Activated effector memory CD4-positive, alpha-beta T cell treated with Interleukin-2 at 50 U/mL for 16 hours (primary cell): ENCODE results near the gene GRAPL.
A peak's percentile ranks its signal among the peaks of the same experiment; 100 is the strongest.
"Not testable (repeated sequence)": the region's sequence is repeated elsewhere in the genome, so short reads cannot be mapped to it uniquely, and the experiment has no call there.

Source experiments
- DNase-seq: peaks from one replicate; pipeline ENCODE4 v3.0.0-alpha.2; 2020

GRAPL gene

DNA sequence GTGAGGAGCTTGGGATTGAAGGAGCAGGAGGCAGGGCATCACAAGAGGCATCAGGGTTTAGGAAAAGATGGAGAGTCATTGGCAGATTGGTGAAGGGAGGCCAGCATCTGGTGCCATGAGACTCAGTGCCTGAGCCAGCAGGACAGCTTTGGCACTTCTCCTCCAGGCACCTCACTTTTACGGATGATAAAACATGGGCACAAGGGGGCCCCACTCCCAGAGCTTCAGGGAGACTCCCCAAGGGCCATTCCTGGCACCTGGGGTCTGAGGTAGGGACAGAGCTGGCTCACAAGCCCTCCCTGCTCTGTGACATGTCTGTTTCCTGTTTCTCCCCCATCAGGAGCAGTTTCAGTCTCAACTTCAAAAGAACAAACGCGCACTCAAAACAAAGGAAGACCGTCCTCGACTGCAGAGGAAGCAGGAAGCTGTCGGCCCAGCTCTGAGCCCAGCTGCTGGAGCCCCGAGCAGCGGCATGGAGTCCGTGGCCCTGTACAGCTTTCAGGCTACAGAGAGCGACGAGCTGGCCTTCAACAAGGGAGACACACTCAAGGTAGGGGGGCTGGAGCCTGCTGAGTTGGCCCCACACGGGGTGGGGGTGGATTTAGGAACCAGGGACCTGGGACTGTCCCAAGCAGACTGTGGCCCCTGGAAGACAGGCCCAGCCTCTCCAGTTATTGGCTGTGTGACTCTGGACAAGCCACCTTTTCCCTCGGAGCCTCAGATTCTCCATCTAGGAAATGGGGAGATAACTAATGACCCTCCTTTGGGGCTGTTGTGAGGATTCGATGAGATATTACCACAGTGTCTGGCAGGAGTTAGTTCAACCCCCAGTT, at the start of gene GRAPL:
Gene GRAPL, plus strand, starts transcription at position 442 of the 833 bp plus-strand sequence. Its CDS starts 31 bp downstream, at position 473.
- not testable (repeated sequence) for DNase-seq

DNA sequence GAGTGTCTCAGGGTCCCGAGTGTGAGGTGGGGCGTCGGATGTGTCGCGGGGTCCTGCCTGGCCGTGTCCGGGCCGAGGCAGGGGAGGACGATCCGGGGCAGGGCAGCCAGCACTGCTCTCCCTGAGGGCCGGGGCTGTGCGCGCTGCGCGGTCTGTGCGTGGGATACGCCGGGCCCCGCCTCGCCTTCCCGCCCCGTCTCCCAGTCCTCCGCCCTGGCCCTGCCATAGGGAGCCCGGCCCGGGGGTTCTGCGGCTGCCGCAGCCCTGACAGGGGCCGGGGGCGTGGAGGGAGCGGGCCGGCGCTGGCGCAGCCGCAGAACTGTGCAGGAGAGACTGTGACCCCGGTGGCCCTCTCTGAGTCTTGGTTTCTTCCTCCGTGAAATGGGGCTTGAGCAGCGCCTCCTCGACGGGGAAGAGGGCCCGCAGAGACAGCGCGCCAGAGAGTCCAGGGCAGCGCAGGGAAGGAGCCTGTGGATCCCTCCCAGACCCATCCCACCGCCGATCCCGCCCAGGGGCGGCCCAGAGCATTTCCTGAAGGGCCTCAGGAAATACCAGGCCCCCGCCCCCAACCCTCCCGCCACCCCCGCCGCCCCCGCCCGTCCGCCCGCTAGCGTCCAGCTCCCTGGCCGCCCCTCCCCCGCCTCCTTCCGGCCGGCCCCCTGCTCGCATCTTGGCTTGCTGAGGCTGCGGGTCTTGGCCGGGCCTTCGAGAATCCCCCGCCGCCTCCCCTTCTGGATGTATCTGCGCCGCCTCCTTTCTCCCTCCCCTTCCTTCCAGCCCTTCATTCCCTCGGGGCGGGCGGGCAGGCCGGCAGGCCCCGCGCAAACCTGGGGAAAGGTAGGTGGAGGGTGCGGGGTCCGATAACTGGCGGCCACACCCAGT, 38.3 kb upstream of the GRAPL start:
- DNase-seq = not testable (repeated sequence)

DNA sequence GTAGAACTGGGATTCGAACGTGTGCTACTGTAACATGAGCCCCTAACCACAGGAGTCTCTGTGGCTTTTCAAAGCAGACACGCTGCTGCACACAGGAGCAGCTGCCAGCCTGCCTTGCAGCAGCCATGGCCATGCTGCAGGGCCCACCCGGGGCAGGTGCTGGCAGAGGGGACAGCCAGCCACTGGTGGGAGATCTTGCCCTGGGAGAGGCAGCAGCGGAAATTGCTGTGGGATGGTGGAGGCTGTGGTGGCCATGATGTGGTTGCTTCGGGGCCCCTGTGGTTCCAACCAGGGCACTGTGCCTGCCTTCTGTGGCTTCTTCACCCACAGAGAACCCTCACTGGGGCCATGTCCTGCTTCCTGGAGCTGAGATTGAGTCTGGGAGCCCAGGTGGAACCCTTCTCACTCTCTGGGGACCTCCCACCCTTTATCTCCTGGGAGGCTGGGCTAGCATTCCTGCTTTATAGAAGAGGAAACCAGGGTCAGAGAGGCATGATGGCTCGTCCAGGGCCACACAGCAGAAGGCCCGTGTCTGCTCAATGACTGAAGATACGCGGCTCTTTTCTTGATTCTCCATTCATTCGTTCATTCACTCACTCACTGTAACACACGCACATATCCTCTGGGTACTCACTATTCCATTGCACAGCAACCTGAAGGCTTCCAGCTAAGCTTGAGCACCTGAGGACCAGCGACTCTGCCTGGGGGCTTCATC, 37.2 kb upstream of the GRAPL start:
- DNase-seq = not testable (repeated sequence)

DNA sequence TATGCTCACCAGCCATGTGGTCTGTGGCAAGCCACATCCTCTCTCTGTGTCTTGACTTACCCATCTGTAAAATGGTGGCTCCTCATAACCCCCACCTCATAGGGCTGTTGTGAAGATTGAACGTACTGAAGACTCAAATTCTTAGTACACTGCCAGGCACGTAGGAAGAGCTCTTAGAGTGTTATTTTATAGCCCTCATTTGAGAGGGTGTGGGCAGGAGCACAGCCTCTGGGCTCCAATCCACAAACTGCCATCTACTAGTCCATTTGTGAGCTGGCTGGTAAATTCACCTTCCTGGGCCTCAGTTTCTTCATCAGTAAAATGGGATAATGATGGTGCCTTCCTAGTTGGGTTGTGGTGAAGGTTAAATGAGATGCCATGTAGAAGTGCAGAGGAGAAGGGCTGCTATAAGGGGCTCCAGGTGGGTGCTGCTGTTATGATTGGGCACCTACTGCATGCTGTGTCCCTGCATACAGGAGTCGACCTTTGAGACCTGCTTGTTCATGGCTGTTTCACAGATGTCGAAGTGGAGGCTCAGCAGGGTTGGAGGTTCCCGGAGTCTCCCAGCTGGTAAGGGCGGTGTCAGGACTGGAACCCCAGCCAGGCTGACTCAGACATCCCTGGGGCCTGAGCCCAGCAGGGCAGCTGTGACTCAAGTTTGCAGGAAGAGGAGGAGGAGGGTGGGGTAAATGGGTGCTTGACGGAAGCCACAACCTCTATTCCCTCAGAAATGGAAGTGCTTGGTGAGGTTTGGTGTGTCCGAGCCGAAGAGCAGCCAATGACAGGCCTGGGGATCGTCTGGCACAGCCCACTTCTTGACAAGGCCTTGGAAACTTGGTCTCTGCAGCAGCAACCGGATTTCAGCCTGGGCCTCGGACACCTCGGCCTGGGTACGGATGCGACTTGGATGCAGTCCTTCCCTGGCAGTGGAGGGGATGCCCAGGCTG, 34.4 kb upstream of the GRAPL start:
- not testable (repeated sequence) for DNase-seq

DNA sequence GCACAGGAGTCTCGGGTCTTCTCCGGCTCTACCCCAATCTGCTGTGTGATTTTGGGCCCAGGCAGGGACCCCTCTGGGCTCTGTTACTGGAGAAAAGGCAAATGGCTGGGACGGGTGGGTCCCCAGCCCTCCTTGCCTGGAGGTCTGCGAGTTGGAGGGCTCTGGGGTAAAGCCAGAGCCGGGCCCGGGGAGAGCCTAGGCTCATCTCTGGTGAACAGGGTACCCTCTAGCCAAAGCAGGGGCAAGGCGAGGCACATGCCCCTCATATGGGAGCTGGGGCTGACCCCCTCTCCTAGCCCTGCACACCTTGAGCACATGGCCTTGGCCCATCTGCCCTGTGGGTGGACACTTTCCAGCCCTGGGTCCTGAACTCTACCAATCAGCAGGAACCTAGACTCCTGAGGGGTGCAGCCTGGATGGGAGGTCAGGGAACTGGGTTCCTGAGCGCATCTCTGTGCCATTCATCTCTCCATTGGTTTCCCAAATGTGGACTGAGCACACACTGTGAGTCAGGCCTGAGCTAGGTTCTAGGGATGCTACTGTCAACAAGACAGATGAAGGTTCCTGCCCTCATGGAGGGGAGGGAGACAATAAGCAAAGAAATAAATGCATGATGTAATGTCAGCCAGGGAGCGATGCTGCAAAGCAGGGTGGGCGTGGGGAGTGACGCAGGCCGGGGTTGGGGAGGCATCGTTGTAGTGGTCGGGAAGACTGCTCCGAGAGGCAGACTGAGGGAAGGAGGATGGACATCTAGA, 33.5 kb upstream of the GRAPL start:
- not testable (repeated sequence) for DNase-seq

DNA sequence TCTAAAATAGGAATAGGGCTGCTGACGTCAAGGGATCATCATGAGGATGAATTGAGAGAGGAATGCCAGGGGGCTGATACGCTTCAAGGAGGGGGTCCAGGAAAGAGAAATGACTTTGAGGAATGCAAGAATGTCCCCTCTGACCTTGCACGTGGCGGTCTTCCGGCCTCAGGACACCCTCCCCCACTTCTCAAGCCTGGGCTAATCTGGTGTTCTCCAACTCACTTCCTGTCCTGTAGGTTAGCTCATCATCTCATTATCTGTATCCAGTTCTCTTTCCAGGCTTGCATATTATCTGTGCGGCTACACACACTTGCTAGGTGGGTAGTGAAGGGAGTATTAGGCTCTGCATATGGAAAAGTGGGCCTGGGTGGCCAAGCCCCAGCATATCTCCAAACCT, 18.9 kb upstream of the GRAPL start:
- DNase-seq = not testable (repeated sequence)

DNA sequence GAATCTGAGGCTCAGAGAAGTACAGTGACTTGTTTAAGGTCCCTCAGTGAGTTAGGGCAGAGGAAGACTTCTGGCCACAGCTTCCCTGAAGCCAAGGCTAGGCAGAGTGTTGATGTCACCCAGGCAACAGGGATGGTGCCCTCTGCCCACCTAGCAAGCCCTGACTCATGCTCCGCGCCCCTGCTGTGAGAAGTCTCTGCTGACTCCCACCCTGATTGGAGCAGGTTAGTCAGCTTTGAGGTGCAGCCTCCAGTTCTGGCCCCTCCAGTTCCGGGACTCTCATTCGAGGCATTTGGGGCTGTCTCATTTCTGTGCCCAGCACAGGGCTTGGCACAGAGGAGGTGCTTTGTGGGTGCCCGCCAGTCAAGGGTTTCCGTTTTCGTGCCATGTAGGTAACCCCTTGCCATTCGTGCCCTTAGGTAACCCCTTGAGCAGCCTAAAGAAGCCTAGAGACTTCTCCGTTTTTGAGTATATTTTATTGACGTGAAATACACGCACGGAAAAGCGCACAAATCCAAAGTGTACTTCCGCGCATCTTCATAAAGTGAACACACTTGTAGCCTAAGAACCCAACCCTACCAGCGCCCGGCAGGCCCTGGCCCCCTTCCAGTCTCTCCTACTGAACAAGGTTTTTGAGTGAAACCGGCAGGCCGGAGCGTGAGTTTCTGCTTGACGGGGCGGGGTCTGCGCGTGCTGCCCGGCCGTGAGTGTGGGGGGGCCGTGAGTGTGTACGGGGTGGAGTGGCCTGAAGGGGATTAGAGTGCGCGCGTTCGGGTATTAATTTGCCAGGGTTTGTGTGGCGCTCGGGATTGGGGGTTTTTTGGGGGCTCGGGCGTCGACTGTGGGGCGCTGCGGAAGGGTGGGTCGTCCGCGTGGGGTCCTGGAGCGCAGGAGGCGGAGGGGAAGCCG, 16.9 kb upstream of the GRAPL start:
- not testable (repeated sequence) for DNase-seq

DNA sequence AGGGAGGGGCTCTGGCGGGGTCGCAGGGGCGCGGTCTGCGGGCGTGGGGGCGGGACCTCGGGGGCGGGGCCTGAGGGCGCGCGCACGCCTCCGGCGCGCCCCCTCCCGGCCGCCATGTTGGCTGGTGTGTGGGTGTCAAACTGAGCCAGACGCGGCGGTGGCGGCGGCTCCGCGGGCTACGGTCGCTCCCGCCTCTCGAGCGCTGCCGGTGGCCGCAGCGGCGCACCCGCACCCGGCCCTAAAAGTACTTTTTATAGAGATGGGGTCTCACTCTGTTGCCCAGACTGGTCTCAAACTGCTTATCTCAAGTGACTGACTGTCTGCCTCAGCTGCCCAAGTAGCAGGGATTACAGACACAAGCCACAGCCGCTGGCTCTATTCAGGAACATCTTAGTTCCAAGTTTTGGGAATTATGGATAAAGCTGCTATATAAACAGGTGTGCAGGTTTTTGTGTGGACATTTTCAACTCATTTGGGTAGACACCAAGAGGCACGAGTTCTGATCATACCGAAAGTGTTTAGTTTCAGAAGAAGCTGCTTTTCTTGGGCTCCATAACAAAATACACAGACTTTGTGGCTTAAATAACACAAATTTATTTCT, 16.2 kb upstream of the GRAPL start:
- DNase-seq = peak; percentile 63

DNA sequence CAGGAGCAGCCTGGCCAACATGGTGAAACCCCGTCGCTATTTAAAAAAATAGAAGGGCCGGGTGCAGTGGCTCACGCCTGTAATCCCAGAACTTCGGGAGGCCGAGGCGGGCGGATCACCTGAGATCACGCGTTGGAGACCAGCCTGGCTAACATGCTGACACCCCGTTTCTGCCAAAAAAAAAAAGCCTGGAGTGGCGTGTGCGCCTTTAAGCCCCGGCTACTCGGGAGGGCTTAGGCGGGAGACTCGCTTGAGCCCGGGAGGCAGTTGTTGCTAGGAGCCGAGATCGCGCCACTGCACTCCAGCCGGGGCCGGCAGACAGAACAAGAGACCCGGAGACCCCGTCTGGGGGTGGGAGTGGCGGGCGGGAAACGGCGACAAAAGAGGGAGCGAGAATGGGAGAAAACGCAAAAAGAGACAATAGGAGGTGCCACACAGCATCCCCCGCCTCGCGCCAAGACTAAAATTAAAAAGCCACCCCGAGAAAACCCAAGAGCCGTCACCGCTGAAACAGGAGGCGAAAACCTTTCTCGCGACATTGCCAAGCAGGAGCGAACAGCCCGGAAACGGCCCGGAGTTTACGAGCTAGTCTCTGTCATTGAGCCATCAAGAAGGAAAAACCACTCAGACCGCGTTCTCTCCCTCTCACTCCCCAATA, 15.5 kb upstream of the GRAPL start:
- DNase-seq = peak; percentile 27

DNA sequence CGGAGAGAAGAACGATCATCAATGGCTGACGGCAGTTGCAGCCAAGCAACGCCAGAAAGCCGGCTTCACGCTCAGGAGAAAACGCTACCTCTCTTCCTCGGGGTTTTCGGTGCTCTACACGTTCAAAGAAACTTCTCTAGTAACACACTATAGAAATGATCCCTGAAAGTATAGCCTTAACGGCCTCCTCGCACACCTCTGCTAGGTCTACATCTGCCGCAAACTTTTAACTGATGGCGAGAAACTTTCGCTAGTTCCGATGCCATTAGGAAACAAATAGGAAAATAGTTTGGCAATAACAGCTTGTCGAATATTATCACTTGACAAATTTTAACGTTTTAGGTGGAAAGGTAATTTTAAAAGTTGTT, 14.9 kb upstream of the GRAPL start:
- DNase-seq = not testable (repeated sequence)

DNA sequence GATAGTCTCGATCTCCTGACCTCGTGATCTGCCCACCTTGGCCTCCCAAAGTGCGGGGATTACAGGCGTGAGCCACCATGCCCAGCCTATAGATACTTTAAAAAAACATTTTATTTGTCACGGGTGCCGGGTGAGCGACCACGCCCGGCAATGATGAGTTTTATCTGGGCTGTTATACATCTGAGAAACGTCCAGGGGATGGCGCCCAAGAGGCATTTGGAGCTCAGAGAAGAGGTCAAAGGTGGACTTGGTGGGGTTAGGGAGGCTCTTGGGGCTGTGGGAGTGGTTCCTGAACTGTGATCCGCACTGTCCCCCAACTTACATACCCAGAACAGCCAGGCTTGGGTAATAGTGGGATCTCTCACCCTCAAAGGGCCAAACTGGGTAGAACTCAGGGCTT, 8.7 kb upstream of the GRAPL start:
- DNase-seq = not testable (repeated sequence)

DNA sequence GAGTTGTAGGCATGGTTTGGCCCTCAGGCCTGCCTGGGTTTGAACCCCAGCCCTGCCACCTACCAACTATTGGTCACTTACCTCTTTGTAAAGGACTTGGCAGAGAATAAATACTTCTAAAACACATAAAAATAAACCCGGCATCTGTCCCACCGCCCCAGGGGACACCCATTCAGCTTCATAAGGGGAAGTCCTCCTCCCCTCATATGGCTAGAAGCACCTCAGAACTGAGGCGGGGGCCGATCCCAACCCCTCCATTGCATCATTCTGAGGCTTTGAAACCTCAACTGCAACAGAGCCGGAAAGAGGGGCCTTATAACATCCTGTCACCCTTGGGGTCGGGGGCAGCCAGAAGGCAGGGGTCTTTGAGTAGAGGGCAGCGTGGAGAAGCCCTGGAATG, 2.1 kb upstream of the GRAPL start:
- DNase-seq = not testable (repeated sequence)

DNA sequence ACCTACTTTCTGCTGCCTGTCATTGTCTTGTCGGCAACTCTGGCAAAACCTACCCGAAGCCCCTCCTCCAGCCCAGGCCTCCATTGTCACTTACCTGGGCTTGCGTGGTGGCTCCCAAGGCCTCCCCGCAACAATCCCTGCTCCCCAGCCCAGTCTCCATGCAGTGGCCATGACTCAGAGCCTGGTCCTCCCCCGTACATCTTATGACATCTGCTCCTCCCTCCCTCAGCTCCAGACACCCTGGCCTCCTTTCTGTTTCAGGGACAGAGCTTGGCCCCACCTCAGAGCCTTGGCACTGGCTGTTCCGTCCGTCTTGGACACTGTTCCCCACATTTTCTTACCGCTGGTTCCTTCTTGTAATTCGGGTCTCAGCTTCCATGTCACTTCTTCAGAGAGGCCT, 2.1 kb downstream of the GRAPL start:
- not testable (repeated sequence) for DNase-seq

DNA sequence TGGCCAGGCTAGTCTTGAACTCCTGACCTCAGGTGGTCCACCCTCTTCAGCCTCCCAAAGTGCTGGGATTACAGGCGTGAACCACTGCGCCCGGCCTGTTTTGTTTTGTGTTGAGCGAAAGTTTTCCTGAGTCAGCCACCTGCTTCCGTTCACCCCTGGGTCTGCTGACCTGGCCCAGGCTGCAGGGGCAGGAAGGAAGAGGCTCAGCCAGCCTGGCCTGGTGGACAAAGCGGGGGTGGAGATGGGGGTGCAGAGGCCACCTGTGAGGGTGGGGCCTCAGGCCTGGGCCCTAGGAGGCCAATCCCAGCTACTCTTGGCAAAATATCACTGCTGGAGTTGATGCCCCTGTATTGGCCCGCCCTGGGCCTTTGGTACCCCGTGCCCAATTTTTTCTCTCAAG, 3.7 kb downstream of the GRAPL start:
- not testable (repeated sequence) for DNase-seq

DNA sequence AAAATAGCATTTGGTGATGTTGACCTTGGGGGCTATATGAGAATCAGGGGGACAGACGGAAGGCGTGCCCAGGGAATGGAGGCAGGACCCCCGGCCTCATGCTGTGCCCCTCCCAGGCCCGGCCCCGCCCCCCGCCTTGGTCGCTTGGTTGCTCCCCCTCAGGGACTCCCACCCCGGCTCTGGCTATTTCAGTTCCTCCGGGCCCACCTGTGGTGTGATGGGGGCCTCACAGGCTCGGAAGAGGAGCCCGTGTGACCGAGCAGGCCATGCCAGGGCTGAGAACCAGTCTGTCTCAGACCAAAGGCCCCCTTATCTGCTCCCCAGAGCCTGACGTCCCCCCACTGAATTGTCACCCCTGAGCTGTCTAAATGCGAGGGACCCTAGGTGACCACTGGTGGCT, 4.4 kb downstream of the GRAPL start:
- DNase-seq = not testable (repeated sequence)

DNA sequence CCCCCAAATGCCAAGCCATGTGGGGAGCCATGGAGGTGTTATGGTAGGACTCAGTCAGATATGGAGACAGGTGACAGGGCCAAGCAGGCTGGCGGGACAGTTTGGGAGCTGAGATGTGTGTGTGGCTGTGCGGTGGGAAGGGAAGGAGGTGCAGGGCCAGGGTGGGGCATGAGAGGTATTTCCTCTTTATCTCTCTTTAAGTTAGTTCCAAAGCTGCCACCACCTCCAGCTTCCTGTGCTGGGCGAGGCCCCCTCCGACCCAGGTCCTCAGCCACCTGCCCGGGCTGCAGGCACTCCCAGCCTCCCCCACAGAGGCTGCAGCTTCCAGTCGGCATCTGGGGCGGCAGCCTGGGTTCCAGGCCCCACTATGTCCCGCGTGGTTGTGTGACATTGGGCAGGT, 6.4 kb downstream of the GRAPL start:
- not testable (repeated sequence) for DNase-seq

DNA sequence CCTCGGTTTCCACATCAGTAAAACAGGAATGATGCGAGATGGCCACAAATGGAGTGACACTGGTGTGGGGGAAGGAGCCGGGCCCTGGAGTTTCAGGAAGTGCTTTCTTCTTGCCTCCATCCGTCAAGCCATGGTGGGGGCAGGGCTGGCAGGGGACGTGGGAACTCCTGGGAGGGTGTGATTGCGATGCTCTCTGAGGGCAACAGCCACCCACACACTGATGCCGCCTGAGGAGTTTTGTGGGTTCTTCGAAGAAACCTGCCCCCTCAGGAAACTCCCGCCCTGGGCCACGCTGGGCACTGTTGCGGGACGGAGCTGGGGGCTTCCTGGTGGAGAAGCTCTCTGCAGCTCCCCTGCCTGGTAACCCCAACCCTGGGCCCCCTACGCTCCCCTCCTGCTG, 8.0 kb downstream of the GRAPL start:
- not testable (repeated sequence) for DNase-seq

DNA sequence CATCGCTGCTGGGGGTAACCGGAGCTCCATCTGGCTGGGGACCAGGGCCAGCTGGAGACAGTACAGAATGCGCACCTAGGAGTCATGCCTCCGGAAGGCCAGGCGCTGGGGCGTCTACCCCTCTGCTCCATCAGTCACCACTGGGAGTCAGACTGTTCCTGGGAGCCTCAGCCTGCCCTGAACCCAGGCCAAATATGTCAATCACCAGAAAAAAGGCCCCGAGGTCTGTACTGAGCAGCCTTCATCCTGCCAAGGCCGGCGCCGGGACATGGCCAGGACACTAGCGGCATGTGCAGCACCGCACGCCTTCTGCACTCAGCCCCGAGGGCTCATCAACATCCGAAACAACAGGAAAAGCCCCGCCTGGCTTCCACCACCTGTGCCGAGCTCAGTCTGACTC, 8.7 kb downstream of the GRAPL start:
- DNase-seq = not testable (repeated sequence)

DNA sequence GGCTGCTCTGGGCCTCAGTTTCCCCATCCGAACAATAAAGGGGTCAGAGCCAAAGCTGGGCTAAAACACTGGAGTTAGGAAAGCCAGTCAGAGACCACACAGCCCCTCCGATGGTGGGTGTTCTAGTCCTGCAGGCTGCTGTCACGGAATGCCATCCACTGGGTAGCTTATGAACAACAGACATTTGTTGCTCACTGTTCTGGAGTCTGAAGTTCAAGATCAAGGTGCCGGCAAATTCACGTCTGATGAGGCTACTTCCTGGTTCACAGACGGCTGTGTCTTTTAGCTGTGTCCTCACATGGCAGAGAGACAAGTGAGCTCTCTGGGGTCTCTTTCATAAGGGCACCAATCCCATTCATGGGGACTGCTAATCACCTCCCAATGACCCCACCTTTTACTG, 9.2 kb downstream of the GRAPL start:
- DNase-seq = not testable (repeated sequence)
